ENCODE measurements around the gene TRPV6.

- TF ChIP-seq, protein P1, sequence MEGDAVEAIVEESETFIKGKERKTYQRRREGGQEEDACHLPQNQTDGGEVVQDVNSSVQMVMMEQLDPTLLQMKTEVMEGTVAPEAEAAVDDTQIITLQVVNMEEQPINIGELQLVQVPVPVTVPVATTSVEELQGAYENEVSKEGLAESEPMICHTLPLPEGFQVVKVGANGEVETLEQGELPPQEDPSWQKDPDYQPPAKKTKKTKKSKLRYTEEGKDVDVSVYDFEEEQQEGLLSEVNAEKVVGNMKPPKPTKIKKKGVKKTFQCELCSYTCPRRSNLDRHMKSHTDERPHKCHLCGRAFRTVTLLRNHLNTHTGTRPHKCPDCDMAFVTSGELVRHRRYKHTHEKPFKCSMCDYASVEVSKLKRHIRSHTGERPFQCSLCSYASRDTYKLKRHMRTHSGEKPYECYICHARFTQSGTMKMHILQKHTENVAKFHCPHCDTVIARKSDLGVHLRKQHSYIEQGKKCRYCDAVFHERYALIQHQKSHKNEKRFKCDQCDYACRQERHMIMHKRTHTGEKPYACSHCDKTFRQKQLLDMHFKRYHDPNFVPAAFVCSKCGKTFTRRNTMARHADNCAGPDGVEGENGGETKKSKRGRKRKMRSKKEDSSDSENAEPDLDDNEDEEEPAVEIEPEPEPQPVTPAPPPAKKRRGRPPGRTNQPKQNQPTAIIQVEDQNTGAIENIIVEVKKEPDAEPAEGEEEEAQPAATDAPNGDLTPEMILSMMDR (IDR thresholded peaks at IDR 0.05): no peak
- no peak for TF ChIP-seq POLR2A (IDR thresholded peaks at IDR 0.05)
Observed at GRCh38 chr7:142876236-142876960, 9.1 kb downstream of the TRPV6 start.
